Measurements from ENCODE around the gene ADAMTS15. TPM values are rescaled to one million over a fixed set of nuclear protein-coding genes. Genes with fewer than 3 reads are reported as not detected.
A peak's percentile ranks its signal among the peaks of the same experiment; 100 is the strongest.

Gene ADAMTS15
- total RNA-seq, 1 donor from 2014 or later, result 81.6 TPM

DNA sequence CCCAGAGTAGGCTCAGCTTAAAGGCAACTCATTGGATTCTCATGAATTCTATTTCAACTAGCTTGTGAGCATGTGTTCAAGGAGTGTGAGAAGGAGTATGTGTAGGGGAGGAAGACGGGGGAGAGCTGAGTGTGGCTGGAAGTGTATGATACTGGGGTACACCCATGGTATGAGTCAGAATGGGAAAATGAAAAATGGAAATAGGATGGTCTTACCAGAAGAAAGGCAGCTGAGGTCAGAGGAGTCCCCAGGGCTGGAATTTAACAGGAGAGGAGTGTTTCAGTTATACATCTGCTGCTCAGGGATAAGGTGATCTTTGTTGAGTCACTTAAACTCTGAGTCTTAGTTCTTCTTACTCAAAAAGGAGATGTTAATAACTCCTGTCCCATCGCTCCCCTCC is 6.7 kb upstream of the ADAMTS15 start:
- no peak for DNase-seq (ENCODE audit: extremely low spot score, unreplicated experiment)
- no peaks in the 10 kb centered on the region for H3K27me3 Mint-ChIP-seq (ENCODE audit: unreplicated experiment)

DNA sequence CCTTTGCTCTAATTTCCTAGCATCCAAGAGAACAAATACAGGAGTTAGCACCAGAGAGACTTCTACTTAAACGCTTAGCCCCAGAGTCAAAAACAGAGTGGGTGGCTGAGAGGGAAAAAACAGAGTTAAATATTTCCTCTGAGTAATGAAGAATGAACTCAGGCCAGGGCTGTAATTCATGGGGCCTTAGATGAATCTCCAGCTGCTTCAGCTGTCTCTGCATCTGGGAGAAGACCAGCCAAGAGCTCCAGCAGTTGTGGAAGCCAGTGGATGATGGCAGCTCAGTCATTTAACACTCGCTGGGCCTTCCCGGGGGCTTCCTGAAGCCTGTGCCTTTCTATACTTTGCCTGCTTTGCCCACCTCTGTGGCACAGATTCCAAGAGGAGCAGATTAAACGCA is 5.7 kb upstream of the ADAMTS15 start:
- no peaks in the 10 kb centered on the region for H3K9me3 Mint-ChIP-seq (ENCODE audit: unreplicated experiment)
- H3K36me3 Mint-ChIP-seq (ENCODE audit: unreplicated experiment), result no peaks in the 10 kb centered on the region
- TF ChIP-seq, protein P1, sequence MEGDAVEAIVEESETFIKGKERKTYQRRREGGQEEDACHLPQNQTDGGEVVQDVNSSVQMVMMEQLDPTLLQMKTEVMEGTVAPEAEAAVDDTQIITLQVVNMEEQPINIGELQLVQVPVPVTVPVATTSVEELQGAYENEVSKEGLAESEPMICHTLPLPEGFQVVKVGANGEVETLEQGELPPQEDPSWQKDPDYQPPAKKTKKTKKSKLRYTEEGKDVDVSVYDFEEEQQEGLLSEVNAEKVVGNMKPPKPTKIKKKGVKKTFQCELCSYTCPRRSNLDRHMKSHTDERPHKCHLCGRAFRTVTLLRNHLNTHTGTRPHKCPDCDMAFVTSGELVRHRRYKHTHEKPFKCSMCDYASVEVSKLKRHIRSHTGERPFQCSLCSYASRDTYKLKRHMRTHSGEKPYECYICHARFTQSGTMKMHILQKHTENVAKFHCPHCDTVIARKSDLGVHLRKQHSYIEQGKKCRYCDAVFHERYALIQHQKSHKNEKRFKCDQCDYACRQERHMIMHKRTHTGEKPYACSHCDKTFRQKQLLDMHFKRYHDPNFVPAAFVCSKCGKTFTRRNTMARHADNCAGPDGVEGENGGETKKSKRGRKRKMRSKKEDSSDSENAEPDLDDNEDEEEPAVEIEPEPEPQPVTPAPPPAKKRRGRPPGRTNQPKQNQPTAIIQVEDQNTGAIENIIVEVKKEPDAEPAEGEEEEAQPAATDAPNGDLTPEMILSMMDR (IDR thresholded peaks at IDR 0.05), result no peak
- H3K4me3 Mint-ChIP-seq (ENCODE audit: unreplicated experiment), result no peak overlapping the region
- no peak overlapping the region for H3K27ac Mint-ChIP-seq (ENCODE audit: unreplicated experiment)
- H3K4me1 Mint-ChIP-seq (ENCODE audit: unreplicated experiment), result no peaks in the 10 kb centered on the region
- DNase-seq (ENCODE audit: extremely low spot score, unreplicated experiment), result no peak
- no peaks in the 10 kb centered on the region for H3K27me3 Mint-ChIP-seq (ENCODE audit: unreplicated experiment)

More for the DNA sequence above, 6.7 kb upstream of the ADAMTS15 start:
- Mint-ChIP-seq H3K4me3 (ENCODE audit: unreplicated experiment) (no peak overlapping the region), H3K27ac (ENCODE audit: unreplicated experiment) (no peak overlapping the region), H3K9me3 (ENCODE audit: unreplicated experiment) (no peaks in the 10 kb centered on the region), H3K4me1 (ENCODE audit: unreplicated experiment) (peaks cover 2% of the 10 kb centered on the region), H3K36me3 (ENCODE audit: unreplicated experiment) (no peaks in the 10 kb centered on the region)
- TF ChIP-seq, protein P1 (IDR thresholded peaks at IDR 0.05), result no peak

DNA sequence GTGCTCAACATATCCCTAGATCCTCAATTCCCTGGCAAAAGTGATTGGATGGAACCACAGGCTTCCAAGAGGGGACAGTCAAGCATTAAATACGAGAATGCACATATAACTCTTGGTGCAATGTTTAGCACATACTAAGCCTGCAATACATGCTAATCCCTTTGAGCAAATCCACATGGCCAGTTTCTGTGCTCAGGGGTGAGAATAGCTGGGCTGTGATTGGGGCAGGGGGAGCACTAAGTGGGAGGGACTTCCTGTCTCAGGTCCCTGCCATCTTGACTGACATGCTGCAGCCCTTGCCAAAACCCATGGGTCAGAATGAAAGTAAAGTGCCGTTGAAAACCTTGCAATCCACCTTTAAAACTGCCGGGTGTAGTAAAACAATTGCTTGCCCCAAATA is 2.7 kb upstream of the ADAMTS15 start:
- Mint-ChIP-seq H3K4me1 (ENCODE audit: unreplicated experiment) (peaks cover 18% of the 10 kb centered on the region), H3K4me3 (ENCODE audit: unreplicated experiment) (no peak overlapping the region), H3K36me3 (ENCODE audit: unreplicated experiment) (peaks cover 4% of the 10 kb centered on the region), H3K27ac (ENCODE audit: unreplicated experiment) (no peak overlapping the region), H3K27me3 (ENCODE audit: unreplicated experiment) (no peaks in the 10 kb centered on the region), H3K9me3 (ENCODE audit: unreplicated experiment) (no peaks in the 10 kb centered on the region)
- TF ChIP-seq, protein P1 (IDR thresholded peaks at IDR 0.05), result no peak
- no peak for DNase-seq (ENCODE audit: extremely low spot score, unreplicated experiment)

DNA sequence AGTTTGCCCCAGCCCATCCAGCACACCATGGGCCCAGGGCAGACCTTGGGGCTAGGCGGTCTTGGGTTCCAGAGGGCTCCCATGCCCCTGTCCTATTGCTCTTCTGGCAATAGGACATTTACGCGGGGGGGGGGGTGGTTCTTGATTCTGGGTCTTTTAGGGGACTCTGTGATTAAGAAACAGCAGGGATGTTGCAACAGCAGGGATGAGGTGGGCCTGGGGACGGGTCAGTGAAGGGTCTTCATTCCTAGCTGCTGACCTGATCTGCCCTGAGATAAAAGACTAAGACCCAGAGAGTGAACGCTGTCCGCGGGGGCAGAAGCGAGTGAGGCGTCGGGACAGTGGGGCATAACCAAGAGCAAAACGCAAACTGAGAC is 418 bp upstream of the ADAMTS15 start:
- Mint-ChIP-seq H3K27ac (ENCODE audit: unreplicated experiment) (peak overlapping the region; percentile 61), H3K36me3 (ENCODE audit: unreplicated experiment) (peaks cover 14% of the 10 kb centered on the region), H3K27me3 (ENCODE audit: unreplicated experiment) (no peaks in the 10 kb centered on the region), H3K4me1 (ENCODE audit: unreplicated experiment) (peaks cover 38% of the 10 kb centered on the region), H3K9me3 (ENCODE audit: unreplicated experiment) (no peaks in the 10 kb centered on the region), H3K4me3 (ENCODE audit: unreplicated experiment) (peak overlapping the region; percentile 98)
- DNase-seq (ENCODE audit: extremely low spot score, unreplicated experiment), result no peak
- TF ChIP-seq, protein P1 (IDR thresholded peaks at IDR 0.05), result no peak

DNA sequence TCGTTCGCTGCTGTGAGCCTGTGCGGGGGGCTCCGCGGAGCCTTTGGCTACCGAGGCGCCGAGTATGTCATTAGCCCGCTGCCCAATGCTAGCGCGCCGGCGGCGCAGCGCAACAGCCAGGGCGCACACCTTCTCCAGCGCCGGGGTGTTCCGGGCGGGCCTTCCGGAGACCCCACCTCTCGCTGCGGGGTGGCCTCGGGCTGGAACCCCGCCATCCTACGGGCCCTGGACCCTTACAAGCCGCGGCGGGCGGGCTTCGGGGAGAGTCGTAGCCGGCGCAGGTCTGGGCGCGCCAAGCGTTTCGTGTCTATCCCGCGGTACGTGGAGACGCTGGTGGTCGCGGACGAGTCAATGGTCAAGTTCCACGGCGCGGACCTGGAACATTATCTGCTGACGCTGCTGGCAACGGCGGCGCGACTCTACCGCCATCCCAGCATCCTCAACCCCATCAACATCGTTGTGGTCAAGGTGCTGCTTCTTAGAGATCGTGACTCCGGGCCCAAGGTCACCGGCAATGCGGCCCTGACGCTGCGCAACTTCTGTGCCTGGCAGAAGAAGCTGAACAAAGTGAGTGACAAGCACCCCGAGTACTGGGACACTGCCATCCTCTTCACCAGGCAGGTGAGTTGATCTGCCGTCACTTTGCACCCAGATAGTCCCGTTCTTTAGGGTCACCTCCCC is 1.0 kb downstream of the ADAMTS15 start:
- H3K36me3 Mint-ChIP-seq (ENCODE audit: unreplicated experiment), result peaks cover 23% of the 10 kb centered on the region
- H3K4me3 Mint-ChIP-seq (ENCODE audit: unreplicated experiment), result peak overlapping the region; percentile 98
- no peaks in the 10 kb centered on the region for H3K9me3 Mint-ChIP-seq (ENCODE audit: unreplicated experiment)
- H3K27ac Mint-ChIP-seq (ENCODE audit: unreplicated experiment), result peak overlapping the region; percentile 93
- TF ChIP-seq, protein P1 (IDR thresholded peaks at IDR 0.05), result no peak
- no peaks in the 10 kb centered on the region for H3K27me3 Mint-ChIP-seq (ENCODE audit: unreplicated experiment)
- no peak for DNase-seq (ENCODE audit: extremely low spot score, unreplicated experiment)
- peaks cover 47% of the 10 kb centered on the region for H3K4me1 Mint-ChIP-seq (ENCODE audit: unreplicated experiment)

Measured in osteocyte (in vitro differentiated cells).